Esophagus squamous epithelium (tissue), 5 donors: Measurements from ENCODE around the gene CLCN1. TPM values are rescaled to one million over a fixed set of nuclear protein-coding genes. Genes with fewer than 3 reads are reported as not detected.
A peak's percentile ranks its signal among the peaks of the same experiment; 100 is the strongest.

ENCODE experiments used
- DNase-seq: peaks from one replicate; lab custom pipeline; 2025; lab: John Stamatoyannopoulos, UW
- H3K27ac ChIP-seq, 4 donors: fragments of 200-600 bp; sonication (generic); one replicate each; pipeline ENCODE4 v1.5.1; 2016 to 2019; ENCODE audit warnings: mild to moderate bottlenecking in 1 of 4
- H3K27me3 ChIP-seq, 4 donors: fragments of 200-600 bp; sonication (generic); 1 replicate in 3 of 4; 2 replicates in 1 of 4; pipeline versions ENCODE4 v1.5.1 to v1.6.0; 2017 to 2021; ENCODE audit warnings: antibody characterized with exemption in 1 of 4
- H3K36me3 ChIP-seq, 3 donors: fragments of 200-600 bp; sonication (generic); one replicate each; pipeline ENCODE4 v1.5.1; 2016 to 2019
- H3K4me1 ChIP-seq, 3 donors: fragments of 200-600 bp; sonication (generic); one replicate each; pipeline ENCODE4 v1.5.1; 2017 to 2019
- H3K4me3 ChIP-seq, 4 donors: fragments of 200-600 bp; sonication (generic); 1 replicate in 3 of 4; 2 replicates in 1 of 4; pipeline ENCODE4 v1.5.1; 2016 to 2019; ENCODE audit warnings: mild to moderate bottlenecking in 2 of 4, moderate library complexity in 1 of 4
- H3K9me3 ChIP-seq, 3 donors: fragments of 200-600 bp; sonication (generic); one replicate each; pipeline ENCODE4 v1.5.1; 2016 to 2019
- CTCF ChIP-seq, 6 experiments: fragments of 450-650 bp in 4 of 6; fragments of 200-600 bp in 2 of 6; sonication (generic) in 2 of 6; IDR thresholded peaks; one replicate each; pipeline ENCODE4 v1.5.1; 2016 to 2019; ENCODE audit warnings: antibody characterized with exemption in 6 of 6, mild to moderate bottlenecking in 4 of 6, moderate library complexity in 4 of 6
- POLR2A ChIP-seq, 4 donors: fragments of 450-650 bp; IDR thresholded peaks; one replicate each; pipeline ENCODE4 v1.6.1; 2017; ENCODE audit warnings: antibody characterized with exemption in 4 of 4, mild to moderate bottlenecking in 4 of 4, moderate library complexity in 3 of 4
- WGBS, 2 donors: methylation state at CpG; one replicate each; pipeline ENCODE4 v1.1.5; 2018; 5-methylcytosine and 5-hydroxymethylcytosine counted together
- intact Hi-C: fragments of 100-400 bp; cut with DNase I; formaldehyde crosslinking; loops from one replicate; pipeline ENCODE4 v1.15.0; 2022
- total RNA-seq, 4 donors: library from RNA; depleted of rRNA; stranded (reverse); fragments of >200 nt; gene quantifications; one replicate each; pipeline ENCODE4 v1.1.0, GENCODE V29; 2016
- donor health status: DM: yes; HTN: yes; CAD: no.

Gene CLCN1
- total RNA-seq, 4 donors from 2014 or later, result under 0.01 to 0.91 (median 0.13) TPM; not detected in 1

GRCh38 chr7:143320620-143321019 is 4.7 kb downstream of the CLCN1 start:
- Histone ChIP-seq H3K27me3 (no peaks in the 10 kb centered on the region), H3K36me3 (no peaks in the 10 kb centered on the region), H3K9me3 (no peaks in the 10 kb centered on the region), H3K27ac (no peak overlapping the region), H3K4me3 (no peak overlapping the region), H3K4me1 (peaks cover 6 to 39% (median 12%) of the 10 kb centered on the region in 3 donors)
- WGBS, 2 donors, result 68 to 84% methylated on average over 6 to 9 of the region's 9 CpGs
- TF ChIP-seq CTCF (IDR thresholded peaks at IDR 0.05) (no peak), POLR2A (IDR thresholded peaks at IDR 0.05) (no peak)
- DNase-seq, result no peak
- intact Hi-C loops, result no loop called here

GRCh38 chr7:143321242-143321641 is 5.3 kb downstream of the CLCN1 start:
- no peak overlapping the region for H3K27ac ChIP-seq
- no peaks in the 10 kb centered on the region for H3K36me3 ChIP-seq
- intact Hi-C loops, result no loop called here
- no peaks in the 10 kb centered on the region for H3K9me3 ChIP-seq
- H3K4me3 ChIP-seq, result no peak overlapping the region
- WGBS, 2 donors, result 95 to 97% methylated on average over 5 to 10 of the region's 10 CpGs
- no peak for TF ChIP-seq CTCF (IDR thresholded peaks at IDR 0.05)
- no peak for TF ChIP-seq POLR2A (IDR thresholded peaks at IDR 0.05)
- DNase-seq, result no peak
- peaks cover 6 to 39% (median 12%) of the 10 kb centered on the region in 3 donors for H3K4me1 ChIP-seq
- no peaks in the 10 kb centered on the region for H3K27me3 ChIP-seq

- WGBS, 2 donors, result 60% methylated on average over 1 of the region's 4 CpGs; no CpG with 5 or more reads in 1 of the 2 donors
- intact Hi-C loops, result no loop called here
- H3K9me3 ChIP-seq, result no peaks in the 10 kb centered on the region
- no peaks in the 10 kb centered on the region for H3K27me3 ChIP-seq
- no peak overlapping the region for H3K27ac ChIP-seq
- H3K4me3 ChIP-seq, result no peak overlapping the region
- no peak for DNase-seq
- peaks cover 6 to 39% (median 12%) of the 10 kb centered on the region in 3 donors for H3K4me1 ChIP-seq
- TF ChIP-seq CTCF (IDR thresholded peaks at IDR 0.05) (peak in 3 of 6 experiments; percentile 14 to 43 (median 28)), POLR2A (IDR thresholded peaks at IDR 0.05) (no peak)
- H3K36me3 ChIP-seq, result no peaks in the 10 kb centered on the region
Observed at GRCh38 chr7:143321734-143322133, 5.8 kb downstream of the CLCN1 start.

- TF ChIP-seq CTCF (IDR thresholded peaks at IDR 0.05) (no peak), POLR2A (IDR thresholded peaks at IDR 0.05) (no peak)
- Histone ChIP-seq H3K27ac (no peak overlapping the region), H3K4me3 (no peak overlapping the region), H3K36me3 (no peaks in the 10 kb centered on the region), H3K9me3 (no peaks in the 10 kb centered on the region), H3K4me1 (peaks cover 6 to 38% (median 12%) of the 10 kb centered on the region in 3 donors), H3K27me3 (no peaks in the 10 kb centered on the region)
- WGBS, 2 donors, result 78 to 85% methylated on average over 18 to 22 of the region's 23 CpGs
- DNase-seq, result no peak
- intact Hi-C loops, result no loop called here
Observed at GRCh38 chr7:143322760-143323633, 7.1 kb downstream of the CLCN1 start.

- H3K4me1 ChIP-seq, result peaks cover 6 to 32% (median 8%) of the 10 kb centered on the region in 3 donors
- H3K27ac ChIP-seq, result no peak overlapping the region
- TF ChIP-seq POLR2A (IDR thresholded peaks at IDR 0.05), result no peak
- no peak for TF ChIP-seq CTCF (IDR thresholded peaks at IDR 0.05)
- H3K4me3 ChIP-seq, result no peak overlapping the region
- H3K27me3 ChIP-seq, result no peaks in the 10 kb centered on the region
- intact Hi-C loops, result no loop called here
- WGBS, 2 donors, result 73 to 81% methylated on average over 7 to 10 of the region's 12 CpGs
- H3K9me3 ChIP-seq, result no peaks in the 10 kb centered on the region
- H3K36me3 ChIP-seq, result no peaks in the 10 kb centered on the region
- no peak for DNase-seq
Observed at GRCh38 chr7:143323653-143324052, 7.7 kb downstream of the CLCN1 start.
